Stimulated activated CD4-positive, alpha-beta T cell treated with anti-CD3 and anti-CD28 coated beads, Interleukin-15, amount 100 ng/mL, for 48 hours (primary cell): ENCODE results near the gene KCND1.
"Not testable (repeated sequence)": the region's sequence is repeated elsewhere in the genome, so short reads cannot be mapped to it uniquely, and the experiment has no call there.

Source experiments
- DNase-seq, 2 donors: peaks; one replicate each; pipeline ENCODE4 v3.0.0-alpha.2; 2020; ENCODE audit warnings: low read depth in 2 of 2

Gene KCND1

DNA sequence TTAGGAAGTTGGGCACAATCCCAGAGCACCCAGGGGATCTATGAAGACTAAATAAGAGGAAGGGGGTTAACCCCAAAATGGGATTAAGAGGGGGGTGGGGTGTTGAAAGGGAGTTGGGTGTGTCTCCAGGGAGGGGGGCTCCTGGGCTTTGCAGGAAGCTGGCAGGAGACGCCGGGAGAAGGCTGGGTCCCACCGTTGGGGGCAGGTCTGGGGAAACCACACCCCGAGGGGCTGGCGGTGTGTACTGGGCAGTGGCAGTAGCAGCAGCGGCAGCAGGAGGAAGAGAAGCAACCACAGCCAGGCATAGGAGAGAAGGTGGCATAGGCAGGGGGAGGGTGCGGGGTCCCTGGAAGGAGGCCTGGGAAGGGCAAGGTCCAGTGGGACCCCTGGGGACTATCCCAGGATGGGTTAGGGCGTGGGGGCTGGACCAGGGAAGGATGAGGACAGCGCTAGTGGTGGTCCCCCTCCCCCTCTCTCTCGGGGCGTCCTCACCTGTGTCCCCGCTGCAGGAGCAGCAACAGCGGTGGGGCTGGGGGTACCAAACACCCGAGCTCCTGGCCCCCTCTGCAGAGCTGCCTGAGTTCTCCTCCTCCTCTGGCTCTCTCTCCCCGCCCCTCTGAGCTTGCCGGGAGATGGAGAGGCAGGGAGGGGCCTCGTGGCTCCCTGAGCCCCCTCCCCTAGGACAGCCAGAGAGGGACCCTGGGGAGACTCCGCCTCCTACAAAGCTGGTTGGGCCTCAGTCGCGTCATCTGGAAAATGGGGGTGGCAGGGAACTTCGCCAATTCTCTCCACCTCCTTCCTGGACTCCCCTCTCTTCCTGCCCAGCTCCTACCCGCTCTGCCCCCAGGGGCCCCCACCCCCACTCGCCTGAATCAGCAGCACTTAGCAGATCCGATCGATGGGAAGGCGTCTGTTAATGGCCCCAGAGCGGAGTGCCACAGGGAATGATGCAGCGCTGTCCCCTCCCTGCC, at the start of gene KCND1:
KCND1 (minus strand) TSS at position 596 of the 971 bp plus-strand sequence. CDS start 1,573 bp downstream, outside the sequence.
- DNase-seq, result no peak

DNA sequence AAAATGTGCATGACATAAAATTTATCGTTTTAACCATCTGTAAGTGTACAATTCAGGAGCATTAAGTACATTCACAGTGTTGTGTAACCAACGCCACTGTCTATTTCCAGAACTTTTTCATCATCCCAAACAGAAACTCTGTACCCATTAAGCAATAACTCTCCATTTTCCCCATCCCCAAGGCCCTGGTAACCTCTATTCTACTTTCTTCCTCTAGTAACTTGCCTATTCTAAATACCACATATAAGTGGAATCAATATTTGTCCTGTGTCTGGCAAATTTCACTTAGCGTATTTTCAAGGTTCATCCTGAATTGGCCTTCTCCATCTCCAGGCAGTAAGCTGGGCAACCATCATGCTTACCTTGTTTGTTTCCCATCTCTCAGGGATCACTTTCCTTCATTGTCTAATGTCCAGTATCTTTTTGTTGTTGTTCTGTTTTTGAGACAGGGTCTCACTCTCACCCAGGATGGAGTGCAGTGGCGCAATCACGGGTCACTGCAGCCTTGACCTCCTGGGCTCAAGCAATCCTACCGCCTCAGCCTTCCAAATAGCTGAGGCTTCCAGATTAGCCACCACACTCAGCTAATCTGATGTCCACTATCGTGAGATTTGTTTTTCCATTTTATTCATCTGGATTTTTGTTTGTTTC, 48.1 kb upstream of the KCND1 start:
- no peak for DNase-seq

DNA sequence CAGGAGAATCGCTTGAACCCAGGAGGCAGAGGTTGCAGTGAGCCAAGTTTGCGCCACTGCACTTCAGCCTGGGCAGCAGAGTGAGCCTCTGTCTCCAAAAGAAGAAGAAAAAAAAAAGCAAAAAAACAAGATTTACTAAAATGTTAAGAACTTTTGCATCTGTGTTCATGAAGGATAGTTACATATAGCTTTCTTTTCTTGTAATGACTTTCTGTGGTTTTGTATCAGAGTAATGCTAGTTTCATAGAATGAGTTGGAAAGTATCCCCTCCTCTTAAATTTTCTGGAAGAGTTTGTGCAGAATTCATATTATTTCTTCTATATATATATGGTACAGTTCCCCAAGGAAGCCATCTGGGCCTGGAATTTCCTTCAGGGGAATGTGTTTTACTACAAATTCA, 47.4 kb upstream of the KCND1 start:
- no peak for DNase-seq

DNA sequence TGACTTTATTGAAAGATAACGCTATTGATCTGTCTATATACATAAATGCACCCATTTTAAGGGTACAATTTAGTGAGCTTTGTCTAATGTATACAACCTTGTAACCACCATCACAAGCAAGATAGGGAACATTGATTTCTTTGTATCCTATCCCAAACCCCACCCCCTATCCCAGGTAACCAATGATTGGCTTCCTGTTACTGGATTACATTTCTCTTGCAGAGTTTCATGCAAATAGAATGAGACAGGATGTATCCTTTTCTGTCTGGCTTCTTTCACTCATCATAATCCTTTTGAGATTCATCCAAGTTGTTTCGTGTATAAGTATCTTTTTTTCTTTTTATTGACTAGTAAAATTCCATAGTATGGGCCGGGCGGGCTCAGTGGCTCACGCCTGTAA, 32.1 kb upstream of the KCND1 start:
- no peak for DNase-seq

DNA sequence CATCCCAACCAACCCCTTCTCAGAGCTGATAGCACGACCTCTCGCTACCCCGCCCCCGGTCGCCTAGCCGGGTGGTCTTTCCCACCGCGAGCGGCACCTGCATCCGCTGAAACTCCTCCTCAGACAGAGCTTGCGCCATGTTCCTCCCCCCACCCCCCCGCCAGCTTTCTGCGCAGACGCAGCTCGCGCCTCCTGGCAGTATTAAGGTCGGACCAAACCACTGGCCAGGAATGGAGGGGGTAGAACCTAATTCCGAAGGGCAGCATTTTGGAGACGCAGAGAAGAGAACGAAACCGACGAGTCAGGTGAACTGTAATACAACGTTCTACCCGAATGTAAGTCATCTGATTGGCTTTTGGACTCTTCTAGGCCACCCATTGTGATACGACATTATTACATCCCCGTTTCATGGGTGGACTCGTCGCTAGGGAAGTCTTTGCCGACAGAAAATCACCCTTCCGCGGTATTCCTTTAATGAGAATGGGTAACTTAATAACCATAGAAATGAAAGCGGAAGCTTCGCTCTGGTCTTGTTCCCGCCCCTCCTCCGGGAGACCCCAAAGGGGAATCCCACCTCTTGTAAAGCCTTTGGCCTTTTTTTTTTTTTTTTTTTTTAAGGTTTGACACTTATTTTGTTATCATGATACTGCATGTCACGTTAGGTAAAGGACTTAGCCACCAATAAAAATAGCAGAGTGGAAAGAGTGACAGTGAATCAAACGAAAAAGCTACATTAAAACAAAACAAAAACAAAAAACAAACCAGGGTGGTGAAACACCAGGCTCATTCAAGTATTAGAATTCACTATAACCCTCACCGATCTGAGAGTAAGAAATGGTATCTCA, 30.7 kb upstream of the KCND1 start, which contains the start of gene GRIPAP1:
GRIPAP1 (minus strand) TSS at position 174 of the 845 bp plus-strand sequence; CDS start at position 139, 35 bp downstream.
- DNase-seq, result peak; percentile 55

DNA sequence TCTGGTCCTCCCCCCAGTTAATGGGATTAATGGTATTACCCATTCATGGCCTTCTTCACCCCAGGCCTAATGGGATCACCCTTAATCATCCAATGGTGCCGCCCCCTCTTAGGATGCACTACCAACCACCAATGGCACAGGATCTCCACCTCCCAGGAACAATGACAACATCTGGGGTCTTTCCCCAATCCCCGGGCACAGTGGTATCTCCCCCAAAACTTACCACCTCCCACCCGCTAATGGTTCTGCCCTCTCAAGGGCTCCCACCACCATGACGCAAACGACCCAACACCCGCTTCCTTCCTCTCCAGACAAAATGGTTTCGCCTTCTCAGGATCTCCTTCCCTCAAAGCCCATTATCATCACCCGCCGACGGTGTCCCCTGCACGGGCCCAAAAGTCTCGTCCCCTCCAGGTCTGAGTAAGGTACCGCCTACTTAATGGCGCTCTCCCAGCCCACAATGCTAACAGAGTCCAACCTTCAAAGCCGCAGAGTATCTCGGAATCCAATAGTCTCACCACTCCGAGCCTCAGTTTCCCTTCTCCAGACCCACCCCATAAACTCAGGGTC, 30.0 kb upstream of the KCND1 start:
- DNase-seq, result peak; percentile 14 to 29

DNA sequence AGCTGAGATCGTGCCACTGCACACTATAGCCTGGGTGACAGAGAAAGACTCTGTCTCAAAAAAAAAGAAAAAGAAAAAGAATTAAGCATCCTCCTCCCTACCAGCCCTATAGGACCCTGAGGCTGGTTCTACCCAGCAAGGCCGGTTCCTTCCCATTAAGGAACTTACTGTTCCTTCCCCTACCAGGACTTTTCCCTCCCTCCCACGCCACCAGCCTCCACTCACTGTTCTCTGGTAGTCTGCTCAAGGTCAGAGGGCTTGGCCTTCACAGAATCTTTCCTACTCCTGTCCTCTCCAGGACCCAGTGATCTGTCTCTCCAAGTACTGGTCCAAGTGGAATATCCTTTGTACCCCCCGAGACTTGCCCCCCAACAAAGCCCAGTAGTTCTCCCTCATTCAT, 29.0 kb upstream of the KCND1 start:
- no peak for DNase-seq

DNA sequence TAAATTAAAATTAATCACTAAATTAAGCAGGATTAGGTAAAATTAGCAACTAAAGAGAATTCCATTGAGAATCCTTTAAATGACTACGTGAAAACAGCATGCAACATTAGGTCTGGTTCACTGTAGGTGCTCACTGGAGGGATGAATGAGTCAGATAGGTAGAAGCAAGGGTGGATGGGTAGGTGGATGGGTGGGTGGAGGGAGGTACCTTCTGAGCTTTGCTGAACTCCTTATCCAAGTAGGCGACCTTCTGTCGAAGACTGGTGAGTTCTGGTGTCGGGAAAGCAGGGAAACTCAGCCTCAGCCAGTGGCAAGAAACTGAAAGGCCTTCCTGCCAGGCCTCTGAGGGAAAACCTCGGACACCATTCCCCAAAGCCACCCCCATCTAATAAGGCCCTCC, 27.4 kb upstream of the KCND1 start:
- DNase-seq, result no peak

DNA sequence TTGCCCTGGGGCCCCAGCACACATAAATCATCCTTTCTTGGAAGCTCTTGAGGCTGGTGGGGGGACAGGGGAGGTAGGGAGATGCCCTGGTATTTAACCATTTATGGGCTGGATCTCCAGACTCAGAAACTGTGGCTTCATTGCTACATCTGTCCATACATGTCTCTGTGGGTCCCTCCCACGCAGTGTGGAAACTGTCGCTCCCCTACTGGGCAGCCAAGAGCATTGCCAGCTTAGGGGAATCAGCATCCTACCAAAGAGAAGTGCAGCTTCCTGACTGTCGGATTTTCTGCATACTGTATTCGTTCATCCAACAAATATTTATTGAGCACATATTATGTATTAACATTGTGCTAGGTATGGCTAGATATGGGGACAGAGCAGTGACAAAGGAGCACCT, 26.7 kb upstream of the KCND1 start:
- no peak for DNase-seq

DNA sequence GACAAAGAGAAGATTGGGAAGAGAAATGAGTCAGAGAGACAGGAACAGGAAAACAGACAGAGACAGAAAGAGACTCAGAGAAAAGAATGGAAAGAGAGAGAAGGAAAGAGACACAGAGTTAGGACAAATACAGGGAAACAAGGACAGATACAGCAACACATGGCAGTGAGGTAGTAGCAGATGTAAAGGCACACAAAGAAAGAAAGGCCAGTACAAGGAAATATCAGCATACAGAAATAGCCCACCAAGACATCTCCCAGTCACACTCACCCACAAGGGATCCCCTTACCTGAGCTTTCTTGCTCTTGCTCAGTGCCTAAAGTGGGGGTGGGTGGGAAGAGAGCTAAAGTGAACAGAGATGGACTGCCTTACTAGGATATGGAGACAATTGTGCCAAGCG, 26.2 kb upstream of the KCND1 start:
- no peak for DNase-seq

DNA sequence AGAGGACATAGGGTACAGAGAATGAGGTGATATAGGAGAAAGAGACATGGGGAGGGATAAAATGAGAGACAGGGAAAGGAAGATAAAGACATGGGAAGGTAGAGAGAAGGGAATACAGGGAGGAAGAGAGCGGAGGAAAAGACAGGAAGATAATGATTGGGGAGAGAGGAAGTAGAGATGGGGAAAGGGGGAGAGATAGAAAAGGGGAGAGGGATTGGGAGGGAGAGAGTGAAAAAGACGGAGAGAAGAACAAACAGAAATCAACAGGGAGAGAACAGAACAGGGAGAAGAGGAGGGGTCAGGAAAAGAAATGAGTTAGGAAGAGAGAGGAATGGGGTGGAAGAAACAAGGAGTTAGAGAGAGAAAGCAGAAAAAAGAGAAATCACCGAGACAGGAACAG, 25.8 kb upstream of the KCND1 start:
- no peak for DNase-seq

DNA sequence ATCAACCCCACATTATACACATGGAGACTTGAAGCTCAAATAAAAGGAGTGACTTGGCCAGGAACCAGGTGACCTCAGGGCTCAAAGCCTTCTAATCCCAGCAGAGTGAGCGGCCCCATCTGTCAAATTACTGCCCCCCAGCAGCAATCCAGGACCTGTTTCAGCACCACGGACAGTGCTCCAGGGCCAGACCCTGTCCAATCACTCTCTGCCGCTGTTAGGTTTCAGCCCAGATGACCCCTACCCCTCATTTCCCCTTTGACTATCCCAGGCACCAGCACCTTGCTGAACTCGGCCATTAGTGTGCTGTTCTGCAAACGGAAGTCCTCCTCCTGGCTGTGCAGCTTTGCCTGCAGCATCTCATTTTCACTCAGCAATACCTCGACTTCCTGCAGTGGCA, 25.3 kb upstream of the KCND1 start:
- DNase-seq, result no peak

DNA sequence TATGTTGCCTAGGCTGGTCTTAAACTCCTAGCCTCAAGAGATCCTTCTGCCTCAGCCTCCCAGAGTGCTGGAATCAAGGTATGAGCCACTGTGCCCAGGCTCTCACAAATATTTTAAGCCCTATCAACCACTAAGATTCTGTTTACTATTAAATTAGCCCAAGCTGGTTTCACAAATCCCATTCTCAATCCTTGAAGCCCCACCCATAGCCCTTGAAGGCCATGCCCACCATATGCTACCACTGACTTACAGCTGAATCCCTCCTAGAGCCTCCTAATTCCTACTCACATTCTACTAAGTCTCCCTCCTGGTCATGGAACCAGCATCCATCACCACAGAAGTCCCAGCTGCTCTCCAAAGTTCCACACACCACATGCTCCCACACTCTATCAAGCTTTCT, 20.7 kb upstream of the KCND1 start:
- no peak for DNase-seq

DNA sequence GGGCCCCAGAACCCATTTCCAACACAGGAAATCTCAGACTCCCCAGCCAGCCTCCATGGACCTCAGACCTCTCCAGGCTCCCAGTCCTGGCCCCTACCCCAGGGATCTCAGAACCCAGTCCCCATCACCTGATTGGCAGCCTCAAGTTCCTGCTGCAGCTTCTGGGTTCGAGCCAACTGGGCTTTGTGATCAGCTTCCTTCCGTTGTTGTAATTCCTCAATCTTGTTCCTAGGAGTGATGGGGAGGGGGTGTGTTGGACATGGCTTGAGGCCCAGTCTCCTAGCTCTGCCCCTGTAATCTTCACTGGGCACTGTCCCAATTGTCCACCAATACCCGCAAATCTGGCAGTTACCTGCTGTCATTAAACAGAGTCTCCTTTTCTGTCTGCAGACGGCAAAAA, 17.8 kb upstream of the KCND1 start:
- DNase-seq, result no peak

DNA sequence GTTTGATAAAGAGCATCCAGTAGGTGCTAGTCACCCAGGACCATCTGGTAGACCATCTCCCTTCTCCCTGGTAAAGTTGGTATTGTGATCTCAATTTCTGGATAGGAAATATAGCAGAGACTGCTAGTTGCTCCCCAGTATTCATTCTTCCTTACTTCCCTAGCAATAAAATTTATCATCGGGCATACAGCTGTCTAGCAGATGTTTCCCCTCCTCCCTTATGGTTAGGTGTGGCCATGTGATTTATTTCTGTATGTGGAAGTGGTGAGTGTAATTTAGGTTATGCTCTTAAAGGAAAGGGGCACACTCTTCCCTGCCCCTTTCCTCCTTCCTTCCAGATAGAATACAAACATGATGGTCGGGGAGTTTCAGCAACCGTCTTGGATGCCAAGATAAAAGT, 12.3 kb upstream of the KCND1 start:
- DNase-seq, result no peak

DNA sequence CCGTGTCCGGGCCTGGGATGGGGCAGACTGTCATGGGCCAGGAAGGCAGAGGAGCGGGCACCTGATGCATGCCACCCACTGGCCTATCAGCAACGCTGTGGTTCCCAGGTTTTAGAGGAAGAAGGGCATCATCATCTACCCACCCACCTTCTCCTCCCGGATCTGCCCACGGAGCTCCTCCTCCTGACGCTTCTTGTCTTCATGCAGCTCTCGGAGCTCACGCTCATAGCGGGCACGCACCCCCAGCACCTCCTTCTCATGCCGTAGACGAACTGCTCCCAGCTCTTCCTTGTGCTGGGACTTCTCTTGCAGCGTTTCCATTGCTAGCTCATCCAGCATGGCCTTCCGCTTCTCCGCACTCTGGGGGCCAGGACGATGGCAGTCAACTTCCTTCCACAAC, 11.4 kb upstream of the KCND1 start:
- DNase-seq, result no peak

DNA sequence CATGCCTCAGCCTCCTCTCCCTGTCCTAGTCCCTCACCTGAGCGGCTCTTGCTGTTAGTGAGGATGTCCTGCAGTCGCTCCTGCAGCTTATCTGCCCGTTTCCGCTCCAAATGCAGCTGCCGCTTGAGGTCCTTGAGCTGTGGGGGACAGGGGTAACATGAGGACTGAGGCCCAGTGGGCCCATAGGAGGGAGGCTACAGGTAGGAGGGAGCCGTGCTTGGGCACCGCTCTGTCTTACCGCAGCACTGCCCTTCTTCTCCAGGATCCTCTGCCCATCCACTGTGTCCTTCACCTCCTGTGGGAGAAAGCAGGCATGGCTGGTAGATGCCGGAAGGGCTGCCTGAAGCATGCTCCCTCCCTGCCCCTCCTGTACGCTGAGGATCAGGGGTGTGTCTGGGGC, 9.5 kb upstream of the KCND1 start:
- no peak for DNase-seq

DNA sequence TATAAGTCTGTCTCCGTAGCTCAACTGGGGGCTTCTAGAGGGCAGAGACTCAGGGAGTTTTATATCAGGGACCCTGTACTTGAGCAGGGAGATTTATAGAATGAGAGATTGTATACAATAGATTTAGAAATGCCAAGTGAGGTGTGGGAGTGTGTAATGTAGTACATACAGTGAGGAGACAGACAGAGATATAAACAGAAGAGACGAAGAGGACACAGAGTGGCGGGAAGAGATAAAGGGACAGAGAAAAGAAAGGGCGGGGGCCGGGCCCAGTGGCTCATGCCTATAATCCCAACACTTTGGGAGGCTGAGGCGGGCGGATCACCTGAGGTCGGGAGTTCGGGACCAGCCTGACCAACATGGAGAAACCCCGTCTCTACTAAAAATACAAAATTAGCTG, 8.7 kb upstream of the KCND1 start:
- DNase-seq, result not testable (repeated sequence)

DNA sequence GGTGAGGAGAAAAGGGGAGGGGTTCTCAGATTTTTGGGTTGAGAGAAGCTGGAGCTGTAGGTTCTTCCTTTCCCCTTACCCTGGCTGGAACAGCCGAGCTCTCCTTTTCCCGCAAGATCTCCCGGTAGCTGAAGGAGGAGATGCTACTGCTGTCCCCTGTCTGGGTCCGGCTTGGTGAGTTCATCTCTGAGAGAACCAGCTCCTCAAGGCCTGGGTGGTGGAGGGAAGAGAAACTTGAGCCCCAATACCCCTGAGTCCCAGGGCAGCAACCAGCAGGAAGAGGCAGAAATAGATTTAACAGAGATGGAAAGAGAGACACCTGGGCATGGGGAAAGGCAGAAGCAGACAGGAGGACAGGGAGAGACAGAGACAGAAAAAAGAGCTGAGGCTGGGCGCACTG, 6.6 kb upstream of the KCND1 start:
- no peak for DNase-seq

DNA sequence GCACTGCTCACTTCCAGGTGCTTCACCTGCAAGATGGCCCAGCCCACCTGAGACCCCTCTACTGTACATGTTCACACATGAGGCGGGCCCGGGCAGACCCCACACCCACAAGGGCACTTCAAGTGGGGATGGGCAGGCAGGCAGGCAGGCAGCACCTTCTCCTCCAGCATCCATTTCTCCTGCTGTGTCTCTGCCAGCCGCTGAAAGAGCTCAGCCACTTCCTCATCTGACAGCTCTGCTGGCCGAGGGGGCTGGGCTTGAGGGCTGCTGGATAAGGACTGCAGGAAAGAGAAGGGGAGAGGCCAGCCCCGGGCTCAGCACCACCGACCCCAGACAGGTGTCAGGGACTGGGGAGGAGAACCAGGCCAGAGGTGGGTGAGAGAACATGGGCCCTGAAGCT, 4.4 kb upstream of the KCND1 start:
- no peak for DNase-seq

DNA sequence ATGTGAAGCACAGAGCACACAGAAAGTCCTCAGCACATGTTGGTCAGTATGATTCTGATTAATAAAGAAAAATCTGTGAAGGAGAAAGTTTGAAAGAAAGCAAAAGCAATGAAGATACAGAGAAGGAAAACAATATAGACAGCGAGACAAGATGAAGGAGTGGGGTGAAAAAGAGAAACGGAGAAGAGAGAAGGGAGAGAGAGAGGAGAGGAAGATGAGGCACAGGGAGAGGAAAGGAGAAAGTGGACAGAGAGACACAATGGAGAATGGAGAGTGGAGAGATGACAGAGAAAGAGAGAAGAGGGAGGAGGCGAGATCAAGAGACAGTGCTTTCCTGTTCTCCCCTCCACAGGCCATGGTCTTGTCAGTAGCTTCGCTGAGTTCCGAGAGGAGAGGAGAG, 3.9 kb upstream of the KCND1 start:
- DNase-seq, result no peak

DNA sequence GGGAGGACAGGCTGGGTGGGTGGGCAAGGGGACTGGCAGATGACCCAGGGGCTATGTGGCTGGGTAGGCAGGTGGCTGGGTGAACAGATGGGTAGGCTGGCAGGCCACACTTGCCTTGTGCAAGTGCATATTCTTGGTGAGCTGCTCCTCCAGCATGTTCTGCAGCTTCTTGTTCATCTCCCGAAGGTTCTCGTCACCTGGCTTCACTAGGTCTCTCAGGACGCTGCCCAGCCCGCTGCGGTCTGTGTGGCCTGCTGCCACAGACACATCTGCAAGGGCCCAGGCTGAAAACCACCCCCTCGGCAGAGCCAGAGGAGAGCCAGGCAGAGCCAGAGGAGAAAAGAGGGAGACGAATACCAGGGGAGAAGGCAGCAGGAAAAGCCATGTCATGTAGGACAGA, 3.4 kb upstream of the KCND1 start:
- DNase-seq, result no peak
